ENCODE measurements around the gene SLC35F3.
"Not testable (repeated sequence)": the region's sequence is repeated elsewhere in the genome, so short reads cannot be mapped to it uniquely, and the experiment has no call there.

The SLC35F3 gene

GRCh38 chr1:234139966-234140365, 235.5 kb downstream of the SLC35F3 start:
- H3K4me3 ChIP-seq (ENCODE audit: low read depth in 1 of 5, low read length in 5 of 5): no peak overlapping the region
- H3K9ac ChIP-seq (ENCODE audit: low read length in 5 of 5): no peak overlapping the region
- H3K36me3 ChIP-seq (ENCODE audit: control insufficient read depth in 5 of 5, insufficient read depth in 5 of 5, low read length in 5 of 5): no peaks in the 10 kb centered on the region
- no peak overlapping the region for H3K27ac ChIP-seq (ENCODE audit: low read depth, low read length)
- H3K27me3 ChIP-seq (ENCODE audit: control insufficient read depth in 5 of 5, insufficient read depth in 4 of 5, low read length in 5 of 5): peaks cover 0 to 4% (median 0%) of the 10 kb centered on the region in 5 donors
- no peaks in the 10 kb centered on the region for H3K9me3 ChIP-seq (ENCODE audit: control insufficient read depth in 5 of 5, low read length in 5 of 5)
- no peaks in the 10 kb centered on the region for H3K4me1 ChIP-seq (ENCODE audit: control insufficient read depth in 5 of 5, insufficient read depth in 5 of 5, low read length in 5 of 5)

GRCh38 chr1:234140388-234140787, 235.9 kb downstream of the SLC35F3 start:
- H3K9ac ChIP-seq (ENCODE audit: low read length in 5 of 5): no peak overlapping the region
- H3K27me3 ChIP-seq (ENCODE audit: control insufficient read depth in 5 of 5, insufficient read depth in 4 of 5, low read length in 5 of 5): peaks cover 0 to 4% (median 0%) of the 10 kb centered on the region in 5 donors
- no peak overlapping the region for H3K4me3 ChIP-seq (ENCODE audit: low read depth in 1 of 5, low read length in 5 of 5)
- no peaks in the 10 kb centered on the region for H3K4me1 ChIP-seq (ENCODE audit: control insufficient read depth in 5 of 5, insufficient read depth in 5 of 5, low read length in 5 of 5)
- H3K27ac ChIP-seq (ENCODE audit: low read depth, low read length): no peak overlapping the region
- no peaks in the 10 kb centered on the region for H3K36me3 ChIP-seq (ENCODE audit: control insufficient read depth in 5 of 5, insufficient read depth in 5 of 5, low read length in 5 of 5)
- H3K9me3 ChIP-seq (ENCODE audit: control insufficient read depth in 5 of 5, low read length in 5 of 5): no peaks in the 10 kb centered on the region

GRCh38 chr1:234141006-234141405, 236.5 kb downstream of the SLC35F3 start:
- Histone ChIP-seq H3K9ac (ENCODE audit: low read length in 5 of 5) (no peak overlapping the region), H3K27ac (ENCODE audit: low read depth, low read length) (no peak overlapping the region), H3K9me3 (ENCODE audit: control insufficient read depth in 5 of 5, low read length in 5 of 5) (no peaks in the 10 kb centered on the region), H3K4me3 (ENCODE audit: low read depth in 1 of 5, low read length in 5 of 5) (no peak overlapping the region), H3K36me3 (ENCODE audit: control insufficient read depth in 5 of 5, insufficient read depth in 5 of 5, low read length in 5 of 5) (no peaks in the 10 kb centered on the region), H3K27me3 (ENCODE audit: control insufficient read depth in 5 of 5, insufficient read depth in 4 of 5, low read length in 5 of 5) (peaks cover 0 to 4% (median 0%) of the 10 kb centered on the region in 5 donors), H3K4me1 (ENCODE audit: control insufficient read depth in 5 of 5, insufficient read depth in 5 of 5, low read length in 5 of 5) (no peaks in the 10 kb centered on the region)

GRCh38 chr1:234143681-234144080, 239.2 kb downstream of the SLC35F3 start:
- Histone ChIP-seq H3K4me1 (ENCODE audit: control insufficient read depth in 5 of 5, insufficient read depth in 5 of 5, low read length in 5 of 5) (no peaks in the 10 kb centered on the region), H3K4me3 (ENCODE audit: low read depth in 1 of 5, low read length in 5 of 5) (no peak overlapping the region), H3K36me3 (ENCODE audit: control insufficient read depth in 5 of 5, insufficient read depth in 5 of 5, low read length in 5 of 5) (no peaks in the 10 kb centered on the region), H3K9me3 (ENCODE audit: control insufficient read depth in 5 of 5, low read length in 5 of 5) (peaks cover 0 to 3% (median 0%) of the 10 kb centered on the region in 5 donors), H3K27me3 (ENCODE audit: control insufficient read depth in 5 of 5, insufficient read depth in 4 of 5, low read length in 5 of 5) (peaks cover 0 to 4% (median 2%) of the 10 kb centered on the region in 5 donors), H3K9ac (ENCODE audit: low read length in 5 of 5) (no peak overlapping the region), H3K27ac (ENCODE audit: low read depth, low read length) (no peak overlapping the region)

- no peaks in the 10 kb centered on the region for H3K4me1 ChIP-seq (ENCODE audit: control insufficient read depth in 5 of 5, insufficient read depth in 5 of 5, low read length in 5 of 5)
- peaks cover 0 to 5% (median 2%) of the 10 kb centered on the region in 5 donors for H3K27me3 ChIP-seq (ENCODE audit: control insufficient read depth in 5 of 5, insufficient read depth in 4 of 5, low read length in 5 of 5)
- H3K27ac ChIP-seq (ENCODE audit: low read depth, low read length): no peak overlapping the region
- no peak overlapping the region for H3K9ac ChIP-seq (ENCODE audit: low read length in 5 of 5)
- peaks cover 0 to 3% (median 0%) of the 10 kb centered on the region in 5 donors for H3K9me3 ChIP-seq (ENCODE audit: control insufficient read depth in 5 of 5, low read length in 5 of 5)
- H3K4me3 ChIP-seq (ENCODE audit: low read depth in 1 of 5, low read length in 5 of 5): no peak overlapping the region
- H3K36me3 ChIP-seq (ENCODE audit: control insufficient read depth in 5 of 5, insufficient read depth in 5 of 5, low read length in 5 of 5): no peaks in the 10 kb centered on the region
Measured at GRCh38 chr1:234144901-234145300, 240.4 kb downstream of the SLC35F3 start.

GRCh38 chr1:234148350-234148749, 243.9 kb downstream of the SLC35F3 start:
- H3K4me1 ChIP-seq (ENCODE audit: control insufficient read depth in 5 of 5, insufficient read depth in 5 of 5, low read length in 5 of 5): no peaks in the 10 kb centered on the region
- H3K27me3 ChIP-seq (ENCODE audit: control insufficient read depth in 5 of 5, insufficient read depth in 4 of 5, low read length in 5 of 5): peaks cover 0 to 5% (median 2%) of the 10 kb centered on the region in 5 donors
- no peak overlapping the region for H3K4me3 ChIP-seq (ENCODE audit: low read depth in 1 of 5, low read length in 5 of 5)
- H3K27ac ChIP-seq (ENCODE audit: low read depth, low read length): no peak overlapping the region
- no peak overlapping the region for H3K9ac ChIP-seq (ENCODE audit: low read length in 5 of 5)
- H3K9me3 ChIP-seq (ENCODE audit: control insufficient read depth in 5 of 5, low read length in 5 of 5): peaks cover 0 to 3% (median 0%) of the 10 kb centered on the region in 5 donors
- H3K36me3 ChIP-seq (ENCODE audit: control insufficient read depth in 5 of 5, insufficient read depth in 5 of 5, low read length in 5 of 5): no peaks in the 10 kb centered on the region

GRCh38 chr1:234148816-234149215, 244.3 kb downstream of the SLC35F3 start:
- H3K4me3 ChIP-seq (ENCODE audit: low read depth in 1 of 5, low read length in 5 of 5): no peak overlapping the region
- no peaks in the 10 kb centered on the region for H3K36me3 ChIP-seq (ENCODE audit: control insufficient read depth in 5 of 5, insufficient read depth in 5 of 5, low read length in 5 of 5)

GRCh38 chr1:234149217-234149616, 244.7 kb downstream of the SLC35F3 start:
- no peaks in the 10 kb centered on the region for H3K4me1 ChIP-seq (ENCODE audit: control insufficient read depth in 5 of 5, insufficient read depth in 5 of 5, low read length in 5 of 5)
- peaks cover 0 to 3% (median 0%) of the 10 kb centered on the region in 5 donors for H3K9me3 ChIP-seq (ENCODE audit: control insufficient read depth in 5 of 5, low read length in 5 of 5)
- H3K36me3 ChIP-seq (ENCODE audit: control insufficient read depth in 5 of 5, insufficient read depth in 5 of 5, low read length in 5 of 5): no peaks in the 10 kb centered on the region
- peaks cover 0 to 5% (median 2%) of the 10 kb centered on the region in 5 donors for H3K27me3 ChIP-seq (ENCODE audit: control insufficient read depth in 5 of 5, insufficient read depth in 4 of 5, low read length in 5 of 5)
- no peak overlapping the region for H3K27ac ChIP-seq (ENCODE audit: low read depth, low read length)
- H3K9ac ChIP-seq (ENCODE audit: low read length in 5 of 5): no peak overlapping the region
- H3K4me3 ChIP-seq (ENCODE audit: low read depth in 1 of 5, low read length in 5 of 5): no peak overlapping the region

More at GRCh38 chr1:234148816-234149215, 244.3 kb downstream of the SLC35F3 start:
- no peaks in the 10 kb centered on the region for H3K4me1 ChIP-seq (ENCODE audit: control insufficient read depth in 5 of 5, insufficient read depth in 5 of 5, low read length in 5 of 5)
- H3K9me3 ChIP-seq (ENCODE audit: control insufficient read depth in 5 of 5, low read length in 5 of 5): peaks cover 0 to 3% (median 0%) of the 10 kb centered on the region in 5 donors
- no peak overlapping the region for H3K27ac ChIP-seq (ENCODE audit: low read depth, low read length)
- H3K9ac ChIP-seq (ENCODE audit: low read length in 5 of 5): no peak overlapping the region
- H3K27me3 ChIP-seq (ENCODE audit: control insufficient read depth in 5 of 5, insufficient read depth in 4 of 5, low read length in 5 of 5): peaks cover 0 to 5% (median 2%) of the 10 kb centered on the region in 5 donors

GRCh38 chr1:234150892-234151291, 246.4 kb downstream of the SLC35F3 start:
- Histone ChIP-seq H3K36me3 (ENCODE audit: control insufficient read depth in 5 of 5, insufficient read depth in 5 of 5, low read length in 5 of 5) (no peaks in the 10 kb centered on the region), H3K4me1 (ENCODE audit: control insufficient read depth in 5 of 5, insufficient read depth in 5 of 5, low read length in 5 of 5) (no peaks in the 10 kb centered on the region), H3K9me3 (ENCODE audit: control insufficient read depth in 5 of 5, low read length in 5 of 5) (peaks cover 0 to 3% (median 0%) of the 10 kb centered on the region in 5 donors), H3K27me3 (ENCODE audit: control insufficient read depth in 5 of 5, insufficient read depth in 4 of 5, low read length in 5 of 5) (peaks cover 0 to 5% (median 2%) of the 10 kb centered on the region in 5 donors), H3K27ac (ENCODE audit: low read depth, low read length) (no peak overlapping the region), H3K9ac (ENCODE audit: low read length in 5 of 5) (no peak overlapping the region), H3K4me3 (ENCODE audit: low read depth in 1 of 5, low read length in 5 of 5) (no peak overlapping the region)

- not testable (repeated sequence) for H3K9ac ChIP-seq (ENCODE audit: low read length in 5 of 5); H3K9me3 ChIP-seq (ENCODE audit: control insufficient read depth in 5 of 5, low read length in 5 of 5); H3K27ac ChIP-seq (ENCODE audit: low read depth, low read length); H3K36me3 ChIP-seq (ENCODE audit: control insufficient read depth in 5 of 5, insufficient read depth in 5 of 5, low read length in 5 of 5); H3K4me1 ChIP-seq (ENCODE audit: control insufficient read depth in 5 of 5, insufficient read depth in 5 of 5, low read length in 5 of 5); H3K27me3 ChIP-seq (ENCODE audit: control insufficient read depth in 5 of 5, insufficient read depth in 4 of 5, low read length in 5 of 5); H3K4me3 ChIP-seq (ENCODE audit: low read depth in 1 of 5, low read length in 5 of 5)
Measured at GRCh38 chr1:234152344-234152743, 247.9 kb downstream of the SLC35F3 start.

Measured in subcutaneous abdominal adipose tissue (tissue), 5 donors.